IMR-90 (cell line): ENCODE results near the gene ZMIZ2. TPM values are rescaled to one million over a fixed set of nuclear protein-coding genes. Genes with fewer than 3 reads are reported as not detected.

ENCODE experiments used
- ATAC-seq: fragments of 200-7000 bp; cut with Tn5 transposase; 2 replicates; pipeline ENCODE4 v1.9.1; 2020; ENCODE audit warnings: low read depth, mild to moderate bottlenecking, moderate library complexity
- BruUV-seq: library from RNA; stranded (reverse); fragments of 400-500 nt; replicated peaks from 2 replicates; lab custom pipeline; 2021; lab: Mats Ljungman, UMichigan
- CTCF ChIA-PET: fragments of 300-600 bp; formaldehyde crosslinking; extraction: SDS; loops from one replicate; lab custom pipeline; 2021; ENCODE audit warnings: antibody characterized with exemption; lab: Yijun Ruan, JAX
- POLR2A ChIA-PET: fragments of 300-600 bp; sonication (Branson Sonifier 250); formaldehyde crosslinking; loops from one replicate; lab custom pipeline; 2022; ENCODE audit warnings: antibody characterized with exemption; ENCODE audit not compliant: unreplicated experiment; lab: Charles Lee
- DNase-seq: peaks from one replicate; pipeline ENCODE4 v3.0.0; 2013
- H2AFZ ChIP-seq: replicated peaks from 2 replicates; pipeline ENCODE3; 2013; ENCODE audit warnings: low read length, mild to moderate bottlenecking; ENCODE audit not compliant: poor library complexity
- H2AK5ac ChIP-seq: 2 replicates; pipeline ENCODE4 v1.6.1; 2013; ENCODE audit warnings: low read depth, low read length, inconsistent platforms
- H2AK9ac ChIP-seq: replicated peaks from 2 replicates; pipeline ENCODE3; 2013; ENCODE audit warnings: mild to moderate bottlenecking, low read depth, low read length, moderate library complexity; ENCODE audit not compliant: poor library complexity
- H2BK120ac ChIP-seq: 2 replicates; pipeline ENCODE4 v1.6.1; 2013; ENCODE audit warnings: low read depth, low read length, inconsistent platforms
- H2BK15ac ChIP-seq: 3 replicates; pipeline ENCODE4 v1.6.1; 2013; ENCODE audit warnings: low read depth, low read length, inconsistent platforms
- H2BK20ac ChIP-seq: 2 replicates; pipeline ENCODE4 v1.6.1; 2013; ENCODE audit warnings: low read depth, mild to moderate bottlenecking, inconsistent platforms, low read length, moderate library complexity
- H2BK5ac ChIP-seq: 2 replicates; pipeline ENCODE4 v1.6.1; 2013; ENCODE audit warnings: mild to moderate bottlenecking, low read depth, low read length, inconsistent platforms; ENCODE audit not compliant: poor library complexity, severe bottlenecking
- H3K14ac ChIP-seq: replicated peaks from 2 replicates; pipeline ENCODE4 v1.6.1; 2013; ENCODE audit warnings: low read depth, low read length, inconsistent platforms
- H3K18ac ChIP-seq: 2 replicates; pipeline ENCODE4 v1.6.1; 2013; ENCODE audit warnings: low read depth, low read length, control low read depth
- H3K23ac ChIP-seq: 2 replicates; pipeline ENCODE4 v1.6.1; 2013; ENCODE audit warnings: low read depth, low read length, inconsistent platforms
- H3K27ac ChIP-seq: 2 replicates; pipeline ENCODE4 v1.5.1; 2013; ENCODE audit warnings: mild to moderate bottlenecking, control low read depth, low read length; ENCODE audit not compliant: insufficient read depth
- H3K27me3 ChIP-seq: 2 replicates; pipeline ENCODE4 v1.6.1; 2013; ENCODE audit warnings: low read length; ENCODE audit not compliant: control insufficient read depth, insufficient read depth
- H3K36me3 ChIP-seq: 2 replicates; pipeline ENCODE4 v1.6.1; 2013; ENCODE audit warnings: low read length, mixed read lengths; ENCODE audit not compliant: control insufficient read depth, insufficient read depth
- H3K4ac ChIP-seq: 2 replicates; pipeline ENCODE4 v1.6.1; 2013; ENCODE audit warnings: low read depth, low read length, inconsistent platforms
- H3K4me1 ChIP-seq: 2 replicates; pipeline ENCODE4 v1.6.1; 2013; ENCODE audit warnings: low read length, mixed read lengths; ENCODE audit not compliant: control insufficient read depth, insufficient read depth
- H3K4me2 ChIP-seq: 2 replicates; pipeline ENCODE4 v1.6.1; 2013; ENCODE audit warnings: low read depth, mild to moderate bottlenecking, control low read depth, low read length, moderate library complexity
- H3K4me3 ChIP-seq: 2 replicates; pipeline ENCODE4 v1.5.1; 2013; ENCODE audit warnings: low read depth, mild to moderate bottlenecking, control low read depth, low read length, moderate library complexity; ENCODE audit not compliant: insufficient read depth
- H3K56ac ChIP-seq: 2 replicates; pipeline ENCODE4 v1.6.1; 2013; ENCODE audit warnings: low read length, inconsistent platforms; ENCODE audit not compliant: insufficient read depth; ENCODE audit errors: extremely low read depth
- H3K79me1 ChIP-seq, 2 experiments: 2 replicates each; pipeline ENCODE4 v1.6.1; 2013; ENCODE audit warnings: low read length in 2 of 2, inconsistent platforms in 1 of 2, low read depth in 1 of 2
- H3K9ac ChIP-seq: 2 replicates; pipeline ENCODE4 v1.6.1; 2013; ENCODE audit warnings: low read depth, low read length, control low read depth
- H3K9me1 ChIP-seq: 2 replicates; pipeline ENCODE4 v1.6.1; 2013; ENCODE audit warnings: low read length, inconsistent platforms; ENCODE audit not compliant: insufficient read depth
- H3K9me3 ChIP-seq: 2 replicates; pipeline ENCODE4 v1.6.1; 2013; ENCODE audit warnings: low read length; ENCODE audit not compliant: control insufficient read depth, insufficient read depth
- H4K20me1 ChIP-seq: 2 replicates; pipeline ENCODE4 v1.6.1; 2013; ENCODE audit warnings: low read length, inconsistent platforms; ENCODE audit not compliant: insufficient read depth
- H4K5ac ChIP-seq: 2 replicates; pipeline ENCODE4 v1.6.1; 2013; ENCODE audit warnings: mild to moderate bottlenecking, low read depth, low read length, control low read depth
- H4K8ac ChIP-seq, 2 experiments: 2 replicates each; pipeline ENCODE4 v1.6.1; 2013; ENCODE audit warnings: low read depth in 2 of 2, low read length in 2 of 2, control low read depth in 1 of 2, inconsistent platforms in 1 of 2
- H4K91ac ChIP-seq: 2 replicates; pipeline ENCODE4 v1.6.1; 2013; ENCODE audit warnings: low read depth, low read length, inconsistent platforms; ENCODE audit not compliant: insufficient read depth
- MAFK ChIP-seq: IDR thresholded peaks from 2 replicates; pipeline ENCODE4 v1.6.1; 2012; ENCODE audit warnings: low read depth, low read length, improper control_type of control experiment
- POLR2A ChIP-seq: IDR thresholded peaks from 2 replicates; pipeline ENCODE4 v1.6.1; 2012; ENCODE audit warnings: mild to moderate bottlenecking, low read depth, low read length
- RAD21 ChIP-seq: IDR thresholded peaks from 2 replicates; pipeline ENCODE4 v1.6.1; 2012; ENCODE audit warnings: low read length, improper control_type of control experiment
- WGBS, 2 experiments: methylation state at CpG; one replicate each; pipeline versions ENCODE4 v1.1.5 to v1.1.7; 2013; ENCODE audit warnings: missing lambda C conversion rate in 2 of 2; ENCODE audit not compliant: insufficient read length in 1 of 2; ENCODE audit errors: extremely low coverage in 2 of 2; 5-methylcytosine and 5-hydroxymethylcytosine counted together
- dilution Hi-C: fragments of 300-500 bp; cut with HindIII; formaldehyde crosslinking; loops from one replicate; pipeline ENCODE4 v1.14.3; 2018; ENCODE audit warnings: low sequenced_read_pairs; ENCODE audit not compliant: unreplicated experiment
- in situ Hi-C: fragments of 300-500 bp; cut with MboI; formaldehyde crosslinking; loops from 3 replicates; pipeline ENCODE4 v1.14.3; 2019; ENCODE audit warnings: low sequenced_read_pairs, inconsistent platforms, mixed read lengths
- intact Hi-C: fragments of 100-400 bp; cut with micrococcal nuclease; formaldehyde crosslinking; loops from 2 replicates; pipeline ENCODE4 v1.10.0; 2022
- polyA plus RNA-seq, 3 experiments: library from polyadenylated mRNA; depleted of rRNA; stranded (reverse); fragments of >200 nt; gene quantifications; 2 replicates each; pipeline ENCODE4 v1.2.3, GENCODE V29; 2012; ENCODE audit warnings: low replicate concordance in 1 of 3
- total RNA-seq: library from RNA; depleted of rRNA; stranded (reverse); fragments of >200 nt; gene quantifications from 2 replicates; pipeline ENCODE4 v1.2.3, GENCODE V29; 2012

The ZMIZ2 gene
- total and polyA plus RNA-seq, 2 of the 4 experiments (the other 2 are of a cell fraction) = 3.0 to 24.0 TPM

GRCh38 chr7:44776211-44776610 is 27.6 kb downstream of the ZMIZ2 start:
- H3K4ac ChIP-seq = no peak overlapping the region
- H3K4me1 ChIP-seq = no peaks in the 10 kb centered on the region
- no peak overlapping the region for H3K9ac ChIP-seq
- TF ChIP-seq POLR2A (no peak), MAFK (no peak), RAD21 (no peak)
- H3K18ac ChIP-seq = no peak overlapping the region
- H3K56ac ChIP-seq = no peak overlapping the region
- no peak overlapping the region for H3K14ac ChIP-seq
- no peak for ATAC-seq
- no peaks in the 10 kb centered on the region for H4K20me1 ChIP-seq
- H2BK20ac ChIP-seq = no peak overlapping the region
- H3K27me3 ChIP-seq = no peaks in the 10 kb centered on the region; the same call in 1 of the 2 replicates
- H3K4me3 ChIP-seq = no peak overlapping the region
- H3K36me3 ChIP-seq = no peaks in the 10 kb centered on the region
- peaks cover 3% of the 10 kb centered on the region for H3K9me1 ChIP-seq
- H3K79me1 ChIP-seq = no peaks in the 10 kb centered on the region
- H2BK5ac ChIP-seq = no peak overlapping the region
- no peak overlapping the region for H4K91ac ChIP-seq
- ChIA-PET POLR2A (no interaction called here), CTCF (no interaction called here)
- no peak overlapping the region for H4K8ac ChIP-seq
- no peak overlapping the region for H3K27ac ChIP-seq
- DNase-seq = no peak
- no peak overlapping the region for H3K23ac ChIP-seq
- H2BK15ac ChIP-seq = no peak overlapping the region
- no peak overlapping the region for H4K5ac ChIP-seq
- H2AK9ac ChIP-seq = no peak overlapping the region
- no peak overlapping the region for H2AK5ac ChIP-seq
- intact Hi-C loops (no loop called here), dilution Hi-C loops (no loop called here), in situ Hi-C loops (no loop called here)
- H3K4me2 ChIP-seq = no peak overlapping the region
- peaks cover 2% of the 10 kb centered on the region; the same call in 1 of the 2 replicates for H3K9me3 ChIP-seq
- BruUV-seq = no TSS peak
- no peak overlapping the region for H2BK120ac ChIP-seq
- WGBS, 2 experiments = no CpG with 5 or more reads among the region's 3 CpGs
- H2AFZ ChIP-seq = no peak overlapping the region
